Measurements from ENCODE around the gene MAPK10. TPM values are rescaled to one million over a fixed set of nuclear protein-coding genes. Genes with fewer than 3 reads are reported as not detected.

Gene MAPK10
- total RNA-seq, 1 experiment from 2014 or later: 6.8 TPM

- H3K9me3 ChIP-seq (ENCODE audit: low read depth, low read length, poor library complexity, severe bottlenecking): no peaks in the 10 kb centered on the region
- POLR2A ChIA-PET (ENCODE audit: low non-redundant PET): no interaction called here
- BruUV-seq (replicated peaks): no TSS peak
- H3K4me1 ChIP-seq (ENCODE audit: insufficient read depth, low read length, poor library complexity, severe bottlenecking): no peaks in the 10 kb centered on the region
- H3K27ac ChIP-seq (ENCODE audit: low read depth, low read length, poor library complexity, severe bottlenecking): no peak overlapping the region
- TF ChIP-seq CTCF (conservative IDR thresholded peaks at IDR 0.05; ENCODE audit: low read depth, low read length): no peak
- TF ChIP-seq EZH2 (IDR thresholded peaks at IDR 0.05; ENCODE audit: borderline replicate concordance, low read depth, low read length, poor library complexity, severe bottlenecking): no peak
- H3K4me3 ChIP-seq (ENCODE audit: low read depth, low read length, poor library complexity, severe bottlenecking): no peak overlapping the region
- no peak for DNase-seq (ENCODE audit: low spot score)
- intact Hi-C loops (cut with micrococcal nuclease; ENCODE audit: unreplicated experiment): no loop called here
- H3K27me3 ChIP-seq (replicated peaks; ENCODE audit: insufficient read depth, low read depth, low read length, poor library complexity): no peaks in the 10 kb centered on the region
- H3K36me3 ChIP-seq (ENCODE audit: insufficient read depth, low read length, poor library complexity, severe bottlenecking): no peaks in the 10 kb centered on the region
- CTCF ChIA-PET: interaction anchor here (1.0 kb wide), 1 partner anchor 335 kb away, joined by 3 read pairs; no protein-coding TSS in a partner anchor
Measured at GRCh38 chr4:86131456-86131855, 228.4 kb downstream of the MAPK10 start.

GRCh38 chr4:86130160-86130933 lies 229.5 kb downstream of the MAPK10 start:
- no peak for DNase-seq (ENCODE audit: low spot score)
- no TSS peak for BruUV-seq (replicated peaks)
- Histone ChIP-seq H3K27me3 (replicated peaks; ENCODE audit: insufficient read depth, low read depth, low read length, poor library complexity) (no peaks in the 10 kb centered on the region), H3K9me3 (ENCODE audit: low read depth, low read length, poor library complexity, severe bottlenecking) (no peaks in the 10 kb centered on the region), H3K4me3 (ENCODE audit: low read depth, low read length, poor library complexity, severe bottlenecking) (no peak overlapping the region), H3K27ac (ENCODE audit: low read depth, low read length, poor library complexity, severe bottlenecking) (no peak overlapping the region), H3K4me1 (ENCODE audit: insufficient read depth, low read length, poor library complexity, severe bottlenecking) (no peaks in the 10 kb centered on the region), H3K36me3 (ENCODE audit: insufficient read depth, low read length, poor library complexity, severe bottlenecking) (no peaks in the 10 kb centered on the region)
- POLR2A ChIA-PET (ENCODE audit: low non-redundant PET): no interaction called here
- CTCF ChIA-PET: interaction anchor here (0.5 to 1.0 kb wide), 2 partner anchors 334 to 1066 kb away, joined by 3 read pairs; no protein-coding TSS in a partner anchor
- intact Hi-C loops (cut with micrococcal nuclease; ENCODE audit: unreplicated experiment): no loop called here
- TF ChIP-seq CTCF (conservative IDR thresholded peaks at IDR 0.05; ENCODE audit: low read depth, low read length) (no peak), EZH2 (IDR thresholded peaks at IDR 0.05; ENCODE audit: borderline replicate concordance, low read depth, low read length, poor library complexity, severe bottlenecking) (no peak)

- Histone ChIP-seq H3K4me1 (ENCODE audit: insufficient read depth, low read length, poor library complexity, severe bottlenecking) (no peaks in the 10 kb centered on the region), H3K27me3 (replicated peaks; ENCODE audit: insufficient read depth, low read depth, low read length, poor library complexity) (no peaks in the 10 kb centered on the region), H3K27ac (ENCODE audit: low read depth, low read length, poor library complexity, severe bottlenecking) (no peak overlapping the region), H3K4me3 (ENCODE audit: low read depth, low read length, poor library complexity, severe bottlenecking) (no peak overlapping the region), H3K9me3 (ENCODE audit: low read depth, low read length, poor library complexity, severe bottlenecking) (no peaks in the 10 kb centered on the region), H3K36me3 (ENCODE audit: insufficient read depth, low read length, poor library complexity, severe bottlenecking) (no peaks in the 10 kb centered on the region)
- no peak for DNase-seq (ENCODE audit: low spot score)
- CTCF ChIA-PET: no interaction called here
- intact Hi-C loops (cut with micrococcal nuclease; ENCODE audit: unreplicated experiment): no loop called here
- TF ChIP-seq CTCF (conservative IDR thresholded peaks at IDR 0.05; ENCODE audit: low read depth, low read length) (no peak), EZH2 (IDR thresholded peaks at IDR 0.05; ENCODE audit: borderline replicate concordance, low read depth, low read length, poor library complexity, severe bottlenecking) (no peak)
- POLR2A ChIA-PET (ENCODE audit: low non-redundant PET): no interaction called here
- BruUV-seq (replicated peaks): no TSS peak
Measured at GRCh38 chr4:86129546-86129945, 230.3 kb downstream of the MAPK10 start.
